K562 (cell line): ENCODE results near the gene PXMP2. TPM values are rescaled to one million over a fixed set of nuclear protein-coding genes. Genes with fewer than 3 reads are reported as not detected.
A peak's percentile ranks its signal among the peaks of the same experiment; 100 is the strongest.

Experiments
- ATAC-seq: fragments of 200-7000 bp; cut with Tn5 transposase; 3 replicates; pipeline ENCODE4 v1.9.1; 2020; ENCODE audit warnings: moderate library complexity
- BruUV-seq: library from RNA; stranded (reverse); fragments of 400-500 nt; replicated peaks from 2 replicates; lab custom pipeline; 2021; lab: Mats Ljungman, UMichigan
- CTCF ChIA-PET: fragments of 300-600 bp; formaldehyde crosslinking; extraction: SDS; loops from one replicate; lab custom pipeline; 2021; ENCODE audit warnings: low intra/inter-chr PET ratio; lab: Yijun Ruan, JAX
- POLR2A ChIA-PET: fragments of 300-600, 350-650 bp; sonication (Branson Sonifier 250); formaldehyde crosslinking; extraction: SDS; loops from one replicate; lab custom pipeline; 2021; ENCODE audit warnings: antibody characterized with exemption, inconsistent platforms; lab: Yijun Ruan, JAX
- DNase-seq, 4 experiments: peaks; one replicate each; pipeline versions ENCODE4 v3.0.0 to v3.0.0-alpha.2; 2011 to 2018; ENCODE audit warnings: low spot score in 3 of 4, mixed read lengths in 3 of 4; ENCODE audit errors: extremely low read depth in 1 of 4
- FAIRE-seq: peaks from 2 replicates; lab custom pipeline; 2011; peaks lifted over from hg19 to GRCh38; lab: Jason Lieb, UNC
- H2AFZ ChIP-seq: 2 replicates; pipeline ENCODE4 v1.6.0; 2011; ENCODE audit warnings: low read depth, low read length, control low read depth, inconsistent platforms
- H3K27ac ChIP-seq: fragments of 200-600 bp; 3 replicates; pipeline ENCODE4 v1.8.0; 2011; ENCODE audit warnings: low read depth, mild to moderate bottlenecking, control low read depth, inconsistent platforms, low read length, moderate library complexity, mixed read lengths; ENCODE audit errors: extremely low read depth
- H3K27me3 ChIP-seq, 2 experiments: fragments of 300-600 bp in 1 of 2; 2 replicates in 1 of 2; 3 replicates in 1 of 2; pipeline versions ENCODE4 v1.6.0 to v1.8.0; 2011; ENCODE audit warnings: inconsistent platforms in 2 of 2, low read length in 2 of 2, mild to moderate bottlenecking in 1 of 2, mixed read lengths in 1 of 2, moderate library complexity in 1 of 2; ENCODE audit not compliant: control insufficient read depth in 2 of 2, insufficient read depth in 2 of 2
- H3K36me3 ChIP-seq: fragments of 300-600 bp; 3 replicates; pipeline ENCODE4 v1.8.0; 2011; ENCODE audit warnings: mild to moderate bottlenecking, low read length, inconsistent platforms; ENCODE audit not compliant: control insufficient read depth, insufficient read depth
- H3K4me1 ChIP-seq, 2 experiments: fragments of 200-600 bp in 1 of 2; replicated peaks in 1 of 2; 2 replicates in 1 of 2; 3 replicates in 1 of 2; pipeline versions ENCODE4 v1.5.1 to v1.8.0; 2011; ENCODE audit warnings: inconsistent platforms in 2 of 2, low read length in 2 of 2, mild to moderate bottlenecking in 1 of 2, mixed read lengths in 1 of 2, moderate library complexity in 1 of 2; ENCODE audit not compliant: control insufficient read depth in 2 of 2, insufficient read depth in 2 of 2
- H3K4me2 ChIP-seq: 2 replicates; pipeline ENCODE4 v1.6.1; 2011; ENCODE audit warnings: low read length, control low read depth, inconsistent platforms, mixed read lengths; ENCODE audit not compliant: insufficient read depth
- H3K4me3 ChIP-seq: fragments of 200-600 bp; sonication (generic), shearing (Covaris generic); 2 replicates; pipeline ENCODE4 v1.5.1; 2016; ENCODE audit warnings: control low read depth, inconsistent platforms
- H3K79me2 ChIP-seq: fragments of 200-600 bp; 3 replicates; pipeline ENCODE4 v1.8.0; 2011; ENCODE audit warnings: low read length, inconsistent platforms; ENCODE audit not compliant: control insufficient read depth, insufficient read depth
- H3K9ac ChIP-seq, 2 experiments: 2 replicates each; pipeline versions ENCODE4 v1.6.0 to v1.6.1; 2011; ENCODE audit warnings: low read depth in 2 of 2, low read length in 2 of 2, control low read depth in 1 of 2, inconsistent platforms in 1 of 2, mild to moderate bottlenecking in 1 of 2, mixed read lengths in 1 of 2; ENCODE audit not compliant: insufficient read depth in 1 of 2
- H3K9me1 ChIP-seq: one replicate; pipeline ENCODE4 v1.6.0; 2011; ENCODE audit warnings: inconsistent platforms, mild to moderate bottlenecking, low read length, moderate library complexity; ENCODE audit not compliant: control insufficient read depth, insufficient read depth
- H3K9me3 ChIP-seq: replicated peaks from 2 replicates; pipeline ENCODE4 v1.5.1; 2011; ENCODE audit warnings: low read depth, low read length, inconsistent platforms; ENCODE audit not compliant: control insufficient read depth, insufficient read depth
- H4K20me1 ChIP-seq: replicated peaks from 2 replicates; pipeline ENCODE4 v1.6.1; 2011; ENCODE audit warnings: low read length, inconsistent platforms, mixed read lengths; ENCODE audit not compliant: control insufficient read depth, insufficient read depth
- NRF1 ChIP-seq, 2 experiments: fragments of 450-650 bp; IDR thresholded peaks in 1 of 2; conservative IDR thresholded peaks in 1 of 2; 2 replicates each; pipeline ENCODE4 v1.6.1; 2014; ENCODE audit warnings: mild to moderate bottlenecking in 2 of 2
- POLR2G ChIP-seq: fragments of 200-400 bp; formaldehyde crosslinking; IDR thresholded peaks from 2 replicates; pipeline ENCODE4 v1.6.1; 2017; ENCODE audit warnings: low read depth, mild to moderate bottlenecking, antibody characterized with exemption, low read length, moderate library complexity
- ZBTB17 ChIP-seq: fragments of 450-650 bp; formaldehyde crosslinking; IDR thresholded peaks from 2 replicates; pipeline ENCODE4 v1.4.0; 2020; ENCODE audit warnings: mild to moderate bottlenecking
- WGBS: fragments of 100-300 bp; shearing (Covaris generic); methylation state at CpG from one replicate; pipeline ENCODE4 v1.1.6; 2016; ENCODE audit warnings: low coverage, mixed read lengths; ENCODE audit not compliant: insufficient coverage; ENCODE audit errors: missing lambda C conversion rate; 5-methylcytosine and 5-hydroxymethylcytosine counted together
- in situ Hi-C: fragments of 300-500 bp; cut with MboI; formaldehyde crosslinking; loops from 4 replicates; pipeline ENCODE4 v1.15.0; 2018; ENCODE audit warnings: inconsistent platforms, mixed read lengths
- intact Hi-C: fragments of 100-400 bp; cut with micrococcal nuclease; formaldehyde crosslinking; loops from 2 replicates; pipeline ENCODE4 v1.14.2; 2022
- polyA plus RNA-seq, 8 experiments: library from polyadenylated mRNA; depleted of rRNA in 4 of 8; stranded (reverse) in 5 of 8; unstranded in 3 of 8; fragments of >200 nt; fragmentation: Nextera tagmentation in 2 of 8; fragmentation: Illumina TruSeq in 1 of 8; extraction: Ambion mirVana in 2 of 8; extraction: Trizol in 1 of 8; gene quantifications; 2 replicates each; pipeline versions ENCODE4 v1.2.1 to v1.2.3, GENCODE V29; 2011 to 2014; ENCODE audit warnings: inconsistent platforms in 1 of 8, missing spikeins in 1 of 8
- total RNA-seq, 7 experiments: library from RNA; depleted of rRNA in 6 of 7; stranded (reverse); fragments of >200 nt in 6 of 7; fragmentation: Illumina TruSeq in 2 of 7; extraction: Trizol in 2 of 7; gene quantifications; 2 replicates each; pipeline versions ENCODE4 v1.2.1 to v1.2.3, GENCODE V29; 2011 to 2021; ENCODE audit warnings: low replicate concordance in 1 of 7

Gene PXMP2
- total and polyA plus RNA-seq, 9 of the 15 experiments (the other 6 are each of a cell fraction or from before 2014, with no cell fraction given), result 3.0 to 66.1 (median 44.7) TPM

DNA sequence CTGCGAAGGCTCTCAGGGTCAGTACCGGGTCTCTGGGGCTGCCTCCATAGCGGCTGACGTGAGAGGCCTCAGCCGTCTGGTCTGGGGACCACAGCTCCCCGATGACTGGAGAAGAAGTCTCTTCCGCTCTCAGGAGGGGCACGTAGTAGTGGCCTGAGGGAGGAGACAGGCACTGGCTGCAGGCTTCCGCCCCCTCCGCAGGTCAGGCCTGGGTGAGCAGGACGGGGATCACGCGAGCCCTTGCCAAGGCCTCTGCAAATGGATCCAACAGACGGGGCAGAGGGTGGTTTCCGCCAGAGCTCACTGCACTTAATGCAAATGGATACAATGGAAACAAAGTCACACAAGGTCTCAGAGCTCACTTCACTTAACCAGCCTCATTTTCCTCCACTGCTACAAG lies 49.5 kb downstream of the PXMP2 start:
- intact Hi-C loops (no loop called here), in situ Hi-C loops (no loop called here)
- H4K20me1 ChIP-seq, result no peaks in the 10 kb centered on the region
- no peak overlapping the region for H3K27ac ChIP-seq
- TF ChIP-seq POLR2G (peak; percentile 44; the same call in 1 of the 2 replicates), NRF1 (conservative IDR thresholded peaks at IDR 0.05 in 1 of 2, IDR thresholded peaks at IDR 0.05 in 1 of 2) (no peak)
- no peaks in the 10 kb centered on the region for H3K4me1 ChIP-seq
- no peak overlapping the region for H3K4me2 ChIP-seq
- H3K79me2 ChIP-seq, result no peaks in the 10 kb centered on the region
- ATAC-seq, result no peak
- ChIA-PET POLR2A (no interaction called here), CTCF (no interaction called here)
- H3K4me3 ChIP-seq, result no peak overlapping the region
- H3K27me3 ChIP-seq, result no peaks in the 10 kb centered on the region
- no peak overlapping the region; a peak in 1 of 4 replicates for H3K9ac ChIP-seq
- H3K9me1 ChIP-seq, result no peaks in the 10 kb centered on the region
- WGBS, result 96% methylated on average over 8 of the region's 15 CpGs
- BruUV-seq, result no TSS peak
- no peak overlapping the region for H2AFZ ChIP-seq
- no peaks in the 10 kb centered on the region for H3K9me3 ChIP-seq
- no peak for FAIRE-seq
- peaks cover 93% of the 10 kb centered on the region for H3K36me3 ChIP-seq
- no peak for DNase-seq

DNA sequence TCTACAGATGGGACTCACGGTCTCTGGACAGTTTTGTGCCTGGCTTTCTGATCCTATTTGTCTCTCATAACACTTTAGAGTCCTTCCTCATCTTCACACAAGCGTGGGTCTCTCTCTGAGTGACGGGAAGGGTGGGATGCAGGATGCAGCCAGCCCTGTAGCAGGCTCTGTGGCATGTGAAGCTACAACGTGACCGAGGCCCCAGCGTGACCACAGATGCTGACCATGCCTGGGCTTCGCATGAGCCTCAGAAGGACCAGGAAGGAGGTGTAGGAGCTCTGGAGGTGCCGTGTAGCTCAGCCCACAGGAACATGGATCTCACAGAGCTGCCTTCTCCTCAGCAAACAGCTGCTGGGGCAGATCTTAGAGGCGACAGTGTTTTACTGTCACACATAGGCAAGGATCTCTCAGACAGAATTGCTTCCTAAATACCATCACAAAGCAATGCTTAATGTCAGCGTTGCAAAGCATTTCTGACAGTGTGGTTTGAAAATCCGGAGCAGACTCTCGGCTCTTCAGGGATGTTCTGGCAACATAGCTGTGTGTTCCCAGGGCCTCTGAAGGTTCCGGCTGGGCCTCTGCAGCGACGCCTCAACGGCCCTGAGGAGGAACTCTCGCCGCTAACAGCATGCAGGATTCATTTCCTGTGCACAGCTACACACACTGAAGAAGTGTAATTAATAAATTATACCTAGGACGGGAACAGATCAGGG lies 52.4 kb downstream of the PXMP2 start:
- intact Hi-C loops, result no loop called here
- BruUV-seq, result no TSS peak
- Histone ChIP-seq H3K9me1 (no peaks in the 10 kb centered on the region), H3K79me2 (peaks cover 9% of the 10 kb centered on the region; the same call in 1 of the 3 replicates), H3K36me3 (peaks cover 89% of the 10 kb centered on the region), H3K9me3 (no peaks in the 10 kb centered on the region), H3K27ac (no peak overlapping the region), H3K4me1 (no peaks in the 10 kb centered on the region), H3K4me3 (no peak overlapping the region), H3K9ac (no peak overlapping the region), H3K4me2 (no peak overlapping the region), H3K27me3 (no peaks in the 10 kb centered on the region), H4K20me1 (no peaks in the 10 kb centered on the region), H2AFZ (no peak overlapping the region)
- DNase-seq (no peak), FAIRE-seq (no peak), ATAC-seq (no peak)
- in situ Hi-C loops, result no loop called here
- POLR2A ChIA-PET, result interaction anchor here (2.0 kb wide), 1 partner anchor 11 kb away, joined by 7 read pairs; no protein-coding TSS in a partner anchor
- 96% methylated on average over 19 of the region's 19 CpGs for WGBS
- CTCF ChIA-PET, result no interaction called here
- TF ChIP-seq ZBTB17 (CRISPR knock-in tag), result no peak
